Uterus (tissue), 2 donors: ENCODE results near the gene TCF4.

Experiments
- POLR2A ChIP-seq, 2 donors: fragments of 450-650 bp; IDR thresholded peaks; one replicate each; pipeline ENCODE4 v1.6.1; 2016; ENCODE audit warnings: antibody characterized with exemption in 2 of 2, mild to moderate bottlenecking in 1 of 2, moderate library complexity in 1 of 2
- TF ChIP-seq, protein P1 (sequence below), 4 experiments: fragments of 200-600 bp in 2 of 4; fragments of 450-650 bp in 2 of 4; sonication (generic) in 2 of 4; IDR thresholded peaks; one replicate each; pipeline ENCODE4 v1.5.1; 2016 to 2019; ENCODE audit warnings: antibody characterized with exemption in 4 of 4, mild to moderate bottlenecking in 2 of 4, moderate library complexity in 1 of 4

DNA sequence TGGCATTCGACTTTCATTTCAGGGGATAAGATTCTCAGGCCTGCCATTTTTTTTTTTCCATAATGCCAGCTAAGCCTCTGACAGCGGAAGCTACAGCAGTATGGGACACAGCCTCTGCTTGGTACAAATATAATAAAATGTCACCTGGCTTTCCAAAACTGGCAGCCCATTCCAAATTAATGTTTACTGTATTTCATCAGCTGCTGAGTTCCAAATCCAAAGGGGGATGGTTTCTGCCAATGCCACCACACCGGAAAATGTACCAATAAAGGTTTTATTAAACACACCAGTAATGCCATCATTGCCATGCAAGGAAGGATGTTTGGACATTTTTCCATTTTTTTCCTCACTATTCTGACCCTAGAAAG lies 352.9 kb downstream of the TCF4 start:
- TF ChIP-seq, protein P1, sequence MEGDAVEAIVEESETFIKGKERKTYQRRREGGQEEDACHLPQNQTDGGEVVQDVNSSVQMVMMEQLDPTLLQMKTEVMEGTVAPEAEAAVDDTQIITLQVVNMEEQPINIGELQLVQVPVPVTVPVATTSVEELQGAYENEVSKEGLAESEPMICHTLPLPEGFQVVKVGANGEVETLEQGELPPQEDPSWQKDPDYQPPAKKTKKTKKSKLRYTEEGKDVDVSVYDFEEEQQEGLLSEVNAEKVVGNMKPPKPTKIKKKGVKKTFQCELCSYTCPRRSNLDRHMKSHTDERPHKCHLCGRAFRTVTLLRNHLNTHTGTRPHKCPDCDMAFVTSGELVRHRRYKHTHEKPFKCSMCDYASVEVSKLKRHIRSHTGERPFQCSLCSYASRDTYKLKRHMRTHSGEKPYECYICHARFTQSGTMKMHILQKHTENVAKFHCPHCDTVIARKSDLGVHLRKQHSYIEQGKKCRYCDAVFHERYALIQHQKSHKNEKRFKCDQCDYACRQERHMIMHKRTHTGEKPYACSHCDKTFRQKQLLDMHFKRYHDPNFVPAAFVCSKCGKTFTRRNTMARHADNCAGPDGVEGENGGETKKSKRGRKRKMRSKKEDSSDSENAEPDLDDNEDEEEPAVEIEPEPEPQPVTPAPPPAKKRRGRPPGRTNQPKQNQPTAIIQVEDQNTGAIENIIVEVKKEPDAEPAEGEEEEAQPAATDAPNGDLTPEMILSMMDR (IDR thresholded peaks at IDR 0.05), result no peak
- no peak for TF ChIP-seq POLR2A (IDR thresholded peaks at IDR 0.05)
